Stimulated activated CD8-positive, alpha-beta memory T cell treated with anti-CD3 and anti-CD28 coated beads, Interleukin-12 subunit alpha, Interleukin-12 subunit beta, amount 100 ng/mL, for 24 hours (primary cell): ENCODE results near the gene TMEM40.
"Not testable (repeated sequence)": the region's sequence is repeated elsewhere in the genome, so short reads cannot be mapped to it uniquely, and the experiment has no call there.

Experiments
- DNase-seq: peaks from one replicate; pipeline ENCODE4 v3.0.0-alpha.2; 2020; ENCODE audit errors: extremely low read depth

Gene TMEM40

DNA sequence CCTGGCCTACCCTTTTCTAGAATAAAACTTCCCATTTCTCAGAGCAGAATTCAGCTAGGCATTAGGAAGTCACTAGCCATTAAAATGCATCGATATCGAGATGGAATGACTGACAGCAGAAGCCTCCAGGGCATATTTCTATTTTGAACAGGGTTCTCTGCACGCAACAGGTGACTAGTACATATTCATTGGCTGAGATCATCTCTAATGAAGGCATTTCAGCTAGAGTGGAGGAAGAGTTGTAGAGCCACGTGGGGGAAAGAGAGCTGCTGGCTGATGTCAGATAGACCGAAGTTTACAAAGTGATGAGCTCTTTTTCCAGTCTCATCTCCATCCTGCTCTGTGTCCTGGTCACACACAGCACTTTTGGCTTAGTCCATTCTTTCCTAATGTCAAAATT lies 7.5 kb downstream of the TMEM40 start:
- DNase-seq = no peak

DNA sequence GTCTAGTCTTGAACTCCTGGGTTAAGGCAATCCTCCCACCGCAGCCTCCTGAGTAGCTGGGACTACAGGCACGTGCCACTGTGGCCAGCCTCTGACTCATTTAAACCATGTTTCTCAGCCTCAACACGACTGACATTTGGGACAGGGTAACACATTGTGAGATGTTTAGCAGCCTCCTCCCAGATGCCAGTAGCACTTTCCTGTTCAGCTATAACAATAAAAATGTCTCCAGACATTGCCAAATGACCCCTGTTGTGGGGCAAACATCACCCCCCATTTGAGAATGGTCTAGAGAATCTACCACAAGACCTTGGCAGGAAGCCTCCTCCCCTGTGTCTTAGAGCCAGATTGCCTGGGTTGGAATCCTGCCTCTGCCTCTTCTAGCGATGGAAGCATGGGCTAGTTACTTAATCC lies 8.4 kb downstream of the TMEM40 start:
- DNase-seq = no peak

DNA sequence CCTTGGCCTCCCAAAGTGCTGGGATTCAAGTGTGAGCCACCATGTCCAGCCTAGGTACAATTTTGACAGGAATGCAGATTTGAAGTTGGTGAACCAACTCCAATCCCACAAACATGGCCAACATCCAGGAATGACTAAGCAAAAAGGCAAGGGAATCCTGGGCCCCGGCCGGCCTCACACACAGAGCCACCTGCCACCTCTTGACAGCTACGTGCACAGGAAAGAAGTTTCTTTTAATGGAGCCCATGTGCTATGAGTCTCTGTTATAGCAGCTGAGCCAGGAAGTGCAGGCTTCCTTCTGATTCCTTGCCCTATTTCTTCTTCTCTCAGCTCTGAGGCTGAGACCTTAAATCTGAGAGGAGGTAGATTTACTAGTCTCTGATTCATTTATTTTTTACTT lies 8.8 kb downstream of the TMEM40 start:
- DNase-seq = no peak

DNA sequence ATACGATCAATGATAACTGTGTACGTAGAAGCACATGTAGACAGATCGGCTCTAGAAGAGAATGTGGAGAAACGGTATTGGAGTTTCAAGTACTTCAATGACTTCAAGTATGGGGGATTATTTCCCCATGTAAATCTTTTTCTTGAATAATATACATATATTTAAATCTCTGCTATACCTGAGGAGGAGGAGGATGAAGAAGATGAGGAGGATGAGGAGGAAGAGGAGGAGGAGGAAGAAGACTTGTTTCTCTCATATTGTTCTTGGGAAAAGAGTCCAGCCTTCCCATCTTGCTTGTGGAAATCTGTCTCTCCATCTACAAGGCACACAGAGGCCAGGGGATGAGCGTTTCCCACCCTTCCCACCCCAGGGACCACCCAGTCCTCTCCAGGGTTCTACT lies 10.6 kb downstream of the TMEM40 start:
- DNase-seq = no peak

DNA sequence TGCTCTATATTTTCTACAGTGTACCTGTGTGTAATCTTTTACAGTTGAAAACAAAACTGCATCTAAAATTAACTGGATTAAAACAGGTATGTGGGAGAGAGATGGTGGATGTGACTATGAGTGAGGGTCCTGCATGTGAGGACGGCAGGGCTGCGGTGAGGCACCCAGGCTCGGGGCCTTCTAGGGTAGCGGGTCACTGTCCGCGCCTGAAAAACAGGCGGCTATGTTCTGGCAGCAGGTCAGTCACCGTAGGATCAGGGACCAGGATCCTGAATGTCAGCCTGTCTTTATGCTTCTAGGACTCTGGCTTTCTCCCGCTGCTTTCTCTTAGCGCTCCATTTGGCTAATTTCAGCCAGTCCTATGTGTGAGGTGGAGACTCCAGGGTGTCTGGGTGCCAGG lies 12.6 kb downstream of the TMEM40 start:
- no peak for DNase-seq

DNA sequence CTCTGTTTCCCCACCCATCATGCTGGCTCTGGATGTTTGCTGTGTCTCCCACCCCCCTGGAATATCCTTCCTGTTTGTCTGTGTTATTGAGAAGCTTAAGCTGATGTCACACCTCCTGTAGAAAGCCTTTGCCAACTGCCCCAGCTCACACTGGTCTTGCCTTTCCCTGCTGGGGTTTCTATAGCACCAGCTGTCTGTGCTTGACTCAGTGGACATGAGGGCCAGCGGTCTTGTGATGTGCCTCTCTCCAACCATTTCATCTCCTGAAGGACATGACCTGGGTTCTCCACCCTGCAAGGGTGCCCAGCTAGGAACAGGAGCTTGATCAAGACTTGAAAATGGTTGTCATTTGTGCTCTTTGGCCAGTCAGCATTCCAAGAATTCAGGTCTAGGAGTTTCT lies 14.7 kb downstream of the TMEM40 start:
- no peak for DNase-seq

DNA sequence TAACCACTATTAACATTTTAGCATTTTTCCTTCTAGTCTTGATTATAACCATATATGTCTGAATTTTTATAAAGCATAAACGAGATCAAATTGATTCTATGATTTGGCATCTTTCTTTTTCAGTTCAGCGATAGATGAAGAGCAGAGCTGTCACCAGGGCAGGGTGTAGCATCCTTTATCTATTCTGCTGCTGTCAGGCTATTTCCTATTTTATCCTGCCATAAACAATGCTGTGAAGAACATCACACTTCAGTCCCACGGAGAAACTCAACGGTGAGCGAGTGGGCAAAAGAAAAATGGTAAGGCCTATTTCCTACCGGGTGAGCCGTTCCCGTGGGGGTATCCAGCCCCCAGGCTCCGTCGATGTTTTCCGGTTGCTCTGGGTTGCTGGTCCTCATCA lies 15.5 kb downstream of the TMEM40 start:
- DNase-seq = no peak

DNA sequence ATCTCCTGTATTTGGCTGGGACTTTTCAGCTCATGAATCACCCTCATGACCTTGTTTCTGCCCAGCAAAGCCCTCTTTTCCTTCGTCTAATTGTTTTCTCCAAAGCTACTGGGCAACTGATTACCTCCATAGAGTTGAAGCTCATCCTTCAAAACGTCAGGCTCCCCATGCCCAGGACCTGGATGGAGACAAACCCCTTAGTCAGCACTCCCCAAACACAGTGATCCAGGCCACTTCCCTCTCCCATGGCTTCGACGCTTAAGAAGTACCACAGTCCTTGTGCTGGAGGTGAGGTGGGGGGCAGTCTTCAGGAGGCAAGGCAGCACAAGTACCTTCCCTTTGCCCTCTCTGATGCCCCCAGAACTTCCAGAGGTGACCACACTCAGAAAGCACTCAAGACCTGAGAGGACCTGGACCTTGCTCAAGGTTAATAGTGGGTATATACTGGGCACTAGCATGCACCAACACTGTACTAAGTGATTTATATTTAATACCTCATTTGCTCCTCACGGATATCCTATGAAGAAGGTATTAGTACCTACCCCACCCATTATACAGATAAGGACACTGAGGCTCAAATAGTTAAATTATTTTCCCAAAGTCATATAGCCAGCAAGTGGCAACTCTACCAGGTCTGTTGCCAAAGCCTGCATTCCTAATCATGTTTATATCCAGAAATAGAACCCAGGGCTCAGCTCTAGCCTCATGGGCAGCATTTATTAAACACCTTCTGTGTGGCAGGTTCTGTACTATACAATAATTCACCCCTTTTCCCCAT lies 16.5 kb downstream of the TMEM40 start:
- no peak for DNase-seq

DNA sequence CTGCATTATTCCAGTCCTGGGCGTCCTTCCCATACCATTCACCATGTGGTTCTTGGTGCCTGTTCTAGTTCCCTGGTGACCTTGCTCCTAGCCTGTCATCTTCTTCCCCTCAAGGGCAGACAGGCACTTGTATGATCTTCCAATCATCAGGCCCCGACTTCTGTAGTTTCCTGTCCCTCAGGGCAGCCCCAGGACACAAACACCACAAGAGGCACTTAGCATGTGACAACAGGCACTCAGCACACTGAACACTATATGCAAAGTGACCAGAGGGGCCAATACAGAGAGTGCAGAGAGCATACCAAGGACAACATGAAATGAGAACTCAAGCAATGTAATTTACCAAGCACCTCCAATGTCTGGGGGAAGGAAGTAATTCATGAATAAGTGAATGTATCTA lies 17.9 kb downstream of the TMEM40 start:
- no peak for DNase-seq

DNA sequence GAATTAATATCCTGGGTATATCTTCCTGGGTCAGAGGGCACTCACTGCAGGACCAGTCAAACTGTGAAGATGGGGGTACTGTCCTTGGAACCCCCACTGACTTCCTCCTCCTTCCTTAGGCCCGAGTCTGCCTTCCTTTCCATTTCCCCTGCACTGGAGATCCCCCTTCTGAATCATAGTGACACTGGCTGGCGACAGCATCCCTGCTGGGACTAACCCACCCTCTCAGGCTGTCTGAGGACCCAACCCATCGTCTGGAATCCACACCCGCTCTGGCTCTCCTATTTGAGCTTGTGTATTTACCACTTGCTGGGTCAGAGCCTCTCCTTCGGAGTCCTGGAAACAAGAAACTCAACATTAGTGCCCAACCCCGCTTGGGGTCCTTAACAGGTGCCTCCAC lies 21.2 kb downstream of the TMEM40 start:
- DNase-seq = no peak

DNA sequence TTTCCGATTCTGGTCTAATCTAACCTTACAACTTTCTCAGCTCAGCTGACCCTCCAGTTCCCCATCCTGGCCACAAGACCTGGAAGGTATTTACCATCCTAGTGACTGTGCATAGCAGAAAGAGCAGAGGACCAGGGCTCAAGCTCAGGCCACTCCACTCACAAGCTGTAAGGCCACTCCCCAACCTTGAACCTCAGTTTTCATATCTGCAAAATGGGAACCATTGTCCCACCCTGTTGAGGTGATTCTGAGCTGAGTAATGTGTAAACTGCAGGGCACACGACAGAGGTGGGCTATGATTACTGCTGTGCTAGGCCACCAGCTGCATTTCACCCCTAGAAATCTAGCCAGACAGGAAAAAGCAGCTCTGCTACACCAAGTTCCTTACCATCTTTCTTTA lies 21.7 kb downstream of the TMEM40 start:
- no peak for DNase-seq

DNA sequence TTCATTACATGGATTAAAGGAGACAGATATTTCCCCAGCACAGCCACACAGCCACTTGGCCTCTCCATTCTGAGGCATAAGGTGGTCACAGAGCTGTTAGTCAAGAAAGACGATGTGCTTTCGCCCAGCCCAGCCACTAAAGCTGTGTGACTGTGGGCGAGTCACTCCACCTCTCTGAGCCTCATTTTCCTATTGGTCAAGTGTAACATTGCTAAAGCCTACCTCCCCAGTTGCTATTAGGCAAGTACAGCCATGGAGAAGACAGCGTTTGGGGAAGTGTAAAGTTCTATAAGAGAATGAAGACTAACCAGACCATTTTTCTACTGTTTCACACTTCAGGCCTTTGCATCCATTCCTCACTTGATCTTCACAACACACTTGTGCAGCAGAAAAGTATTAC lies 24.1 kb downstream of the TMEM40 start:
- no peak for DNase-seq

DNA sequence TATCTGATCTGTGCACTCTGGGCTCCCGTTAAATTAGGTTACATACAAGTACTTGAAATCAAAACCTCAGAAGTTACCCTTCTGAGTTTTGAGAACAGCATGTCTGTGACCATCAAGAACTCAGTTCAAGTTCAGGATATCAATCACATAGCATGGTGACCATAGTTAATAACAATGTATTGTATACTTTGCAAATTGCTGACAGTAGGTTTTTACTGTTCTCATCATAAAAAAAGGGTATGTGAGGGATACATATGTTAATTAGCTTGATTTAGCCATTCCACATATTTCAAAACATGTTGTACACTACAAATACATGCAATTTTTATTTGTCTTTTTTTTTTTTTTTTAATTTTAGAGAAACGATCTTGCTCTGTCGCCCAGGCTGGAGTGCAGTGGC lies 25.5 kb downstream of the TMEM40 start:
- DNase-seq = no peak

DNA sequence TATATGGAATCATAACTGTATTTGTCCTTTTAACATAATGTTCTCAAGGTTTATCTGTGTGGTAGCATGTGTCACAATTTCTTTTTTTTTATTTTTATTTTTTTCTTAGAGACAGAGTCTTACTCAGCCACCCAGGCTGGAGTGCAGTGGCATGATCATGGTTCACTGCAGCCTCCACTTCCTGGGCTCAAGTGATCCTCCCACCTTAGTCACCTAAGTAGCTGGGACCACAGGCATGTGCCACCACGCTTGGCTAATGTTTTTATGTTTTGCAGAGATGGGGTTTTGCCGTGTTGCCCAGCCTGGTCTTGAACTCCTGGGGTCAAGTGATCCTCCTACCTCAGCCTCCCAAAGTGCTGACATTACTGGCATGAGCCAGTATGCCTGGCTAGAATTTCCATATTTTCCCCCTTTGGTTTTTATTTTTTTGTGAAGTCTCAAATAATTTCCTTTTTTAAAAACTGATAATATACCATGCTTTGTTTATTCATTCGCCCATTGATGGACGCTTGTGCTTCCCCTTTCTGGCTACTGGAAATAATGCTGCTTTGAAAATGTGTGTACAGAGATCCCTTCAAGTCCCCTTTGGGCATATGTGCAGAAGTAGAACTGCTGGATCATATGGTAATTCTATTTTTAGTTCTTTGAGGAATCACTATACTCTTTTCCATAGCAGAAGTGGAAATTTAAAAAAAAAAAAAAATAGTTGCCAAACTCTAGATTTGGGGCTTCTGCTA lies 28.4 kb downstream of the TMEM40 start:
- no peak for DNase-seq

DNA sequence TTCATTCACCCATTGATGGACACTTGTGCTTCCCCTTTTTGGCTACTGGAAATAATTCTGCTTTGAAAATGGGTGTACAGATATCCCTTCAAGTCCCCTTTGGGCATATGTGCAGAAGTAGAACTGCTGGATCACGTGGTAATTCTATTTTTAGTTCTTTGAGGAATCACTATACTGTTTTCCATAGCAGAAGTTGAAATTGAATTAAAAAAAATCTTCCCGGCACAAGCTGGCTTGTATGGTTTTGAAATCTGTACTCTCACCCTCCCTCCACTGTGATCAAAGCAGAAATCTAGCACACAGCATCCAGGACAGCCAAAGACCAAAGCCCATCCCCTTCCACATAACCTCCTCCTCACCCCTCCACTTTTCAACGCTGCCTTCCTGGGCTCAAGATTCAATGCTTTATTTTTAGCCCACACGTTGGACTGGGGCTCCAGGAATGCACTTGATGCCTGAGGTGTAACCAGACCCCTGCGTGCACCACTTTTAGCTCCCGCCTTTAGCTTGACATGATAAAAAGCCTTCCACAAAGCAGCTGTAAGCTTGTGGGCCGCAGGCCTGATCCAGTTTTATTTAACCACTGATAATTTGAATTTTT lies 29.9 kb downstream of the TMEM40 start:
- DNase-seq = no peak

DNA sequence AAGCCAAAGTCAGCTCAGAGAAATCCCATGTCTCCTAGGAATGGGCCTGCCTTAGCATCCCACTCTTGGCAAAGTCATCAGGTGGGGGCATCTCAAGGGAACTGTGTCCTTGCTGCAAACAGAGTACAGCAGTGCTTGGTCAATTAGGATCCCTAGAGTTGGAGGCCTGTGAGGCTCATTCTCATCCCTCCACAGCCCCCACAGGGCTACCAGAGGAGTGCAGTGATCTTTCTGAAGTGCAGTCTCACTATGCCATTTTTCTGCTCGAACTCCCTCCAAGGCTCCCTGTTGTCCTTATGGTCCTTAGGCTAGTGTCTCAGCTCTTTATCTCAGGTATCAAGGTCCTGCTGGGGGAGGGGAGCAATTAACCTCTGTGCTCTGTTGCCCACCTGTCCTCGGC lies 31.1 kb downstream of the TMEM40 start:
- no peak for DNase-seq

DNA sequence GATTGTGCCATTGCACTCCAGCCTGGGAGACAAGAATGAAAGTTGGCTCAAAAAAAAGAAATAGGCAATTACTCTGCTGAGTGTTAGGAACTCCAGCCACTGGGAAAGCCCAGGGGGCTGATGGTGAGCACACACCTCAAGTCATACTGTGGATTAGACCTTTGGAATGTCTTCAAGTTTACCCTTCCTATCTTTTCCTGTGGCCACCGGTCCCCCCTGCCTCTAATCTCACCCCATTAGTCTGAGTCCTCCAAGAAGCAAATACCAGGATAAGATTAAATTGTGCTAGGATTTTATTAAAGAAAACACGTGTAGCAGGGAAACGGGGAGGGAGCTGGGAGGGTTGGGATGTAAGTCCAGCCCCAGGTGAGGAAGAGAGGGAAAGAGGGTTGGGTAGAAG lies 31.6 kb downstream of the TMEM40 start:
- DNase-seq = no peak

DNA sequence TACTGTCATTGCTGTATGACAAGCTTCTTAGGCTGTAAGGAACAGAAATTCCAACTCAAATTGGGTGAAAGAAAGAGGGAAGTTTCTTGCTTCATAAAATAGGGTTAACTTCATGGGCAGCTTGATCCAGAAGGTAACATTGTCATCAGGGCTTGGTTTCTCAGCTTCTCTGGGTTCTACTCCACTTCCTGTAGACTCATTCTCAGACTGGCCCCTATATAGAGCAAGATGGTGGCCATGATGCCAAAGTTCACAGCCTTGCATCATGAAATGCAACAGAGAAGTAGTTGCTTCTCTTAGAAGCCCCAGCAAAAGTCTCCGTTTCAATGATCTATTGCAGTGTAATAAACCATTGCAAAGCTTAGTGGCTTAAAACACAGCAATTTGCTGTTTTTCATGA lies 33.6 kb downstream of the TMEM40 start:
- no peak for DNase-seq

DNA sequence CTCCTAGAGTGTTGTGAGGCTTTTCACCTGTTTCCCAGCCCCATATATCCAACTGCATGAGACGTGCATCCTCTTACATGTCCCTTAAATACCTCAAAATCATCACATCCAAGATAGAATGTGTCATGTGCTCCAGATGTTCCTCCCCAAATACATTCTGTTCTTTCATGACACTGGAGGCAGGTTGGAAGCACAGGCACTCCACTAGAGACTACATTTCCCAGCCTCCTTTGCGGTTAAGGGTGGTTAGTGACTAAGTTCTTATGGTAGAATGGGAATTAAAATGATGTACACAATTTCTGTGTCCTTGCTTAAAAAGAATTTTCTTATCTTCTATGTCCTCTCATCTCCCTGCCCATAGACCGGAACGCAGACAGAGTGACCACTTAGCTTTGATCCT lies 34.3 kb downstream of the TMEM40 start:
- no peak for DNase-seq

DNA sequence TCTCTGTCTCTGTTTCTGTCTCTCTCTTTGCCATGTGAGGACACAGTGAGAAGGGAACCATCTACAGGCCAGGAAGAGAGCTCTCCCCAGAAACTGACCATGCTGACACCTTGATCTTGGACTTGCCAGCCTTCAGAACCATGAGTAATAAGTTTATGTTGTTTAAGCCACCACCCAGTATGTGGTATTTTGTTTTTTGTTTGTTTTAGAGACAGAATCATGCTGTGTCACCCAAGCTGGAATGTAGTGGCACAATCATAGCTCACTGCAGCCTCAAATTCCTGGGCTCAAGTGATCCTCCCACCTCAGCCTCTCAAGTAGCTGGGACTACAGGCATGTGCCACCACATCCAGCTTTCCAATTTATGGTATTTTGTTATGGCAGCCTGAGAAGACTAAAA lies 35.7 kb downstream of the TMEM40 start:
- not testable (repeated sequence) for DNase-seq

DNA sequence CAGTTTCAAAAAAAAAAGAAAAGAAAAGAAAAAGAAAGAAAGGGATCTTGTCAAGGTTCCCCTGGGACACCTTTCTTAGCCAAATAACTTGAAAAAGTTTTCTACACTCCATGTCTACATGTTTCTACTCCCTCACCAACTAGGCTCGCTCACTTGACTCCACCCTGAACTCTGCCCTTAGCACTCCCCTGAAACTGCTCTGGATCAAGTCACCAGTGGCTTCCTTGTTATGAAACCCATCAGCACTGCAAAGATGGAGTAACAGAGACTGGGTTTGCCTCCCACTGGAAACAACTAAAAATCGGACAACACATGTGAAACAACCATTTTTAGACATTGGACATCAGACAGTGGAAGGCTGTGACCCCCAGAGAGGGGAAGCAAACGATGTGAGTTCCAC lies 36.8 kb downstream of the TMEM40 start:
- no peak for DNase-seq

DNA sequence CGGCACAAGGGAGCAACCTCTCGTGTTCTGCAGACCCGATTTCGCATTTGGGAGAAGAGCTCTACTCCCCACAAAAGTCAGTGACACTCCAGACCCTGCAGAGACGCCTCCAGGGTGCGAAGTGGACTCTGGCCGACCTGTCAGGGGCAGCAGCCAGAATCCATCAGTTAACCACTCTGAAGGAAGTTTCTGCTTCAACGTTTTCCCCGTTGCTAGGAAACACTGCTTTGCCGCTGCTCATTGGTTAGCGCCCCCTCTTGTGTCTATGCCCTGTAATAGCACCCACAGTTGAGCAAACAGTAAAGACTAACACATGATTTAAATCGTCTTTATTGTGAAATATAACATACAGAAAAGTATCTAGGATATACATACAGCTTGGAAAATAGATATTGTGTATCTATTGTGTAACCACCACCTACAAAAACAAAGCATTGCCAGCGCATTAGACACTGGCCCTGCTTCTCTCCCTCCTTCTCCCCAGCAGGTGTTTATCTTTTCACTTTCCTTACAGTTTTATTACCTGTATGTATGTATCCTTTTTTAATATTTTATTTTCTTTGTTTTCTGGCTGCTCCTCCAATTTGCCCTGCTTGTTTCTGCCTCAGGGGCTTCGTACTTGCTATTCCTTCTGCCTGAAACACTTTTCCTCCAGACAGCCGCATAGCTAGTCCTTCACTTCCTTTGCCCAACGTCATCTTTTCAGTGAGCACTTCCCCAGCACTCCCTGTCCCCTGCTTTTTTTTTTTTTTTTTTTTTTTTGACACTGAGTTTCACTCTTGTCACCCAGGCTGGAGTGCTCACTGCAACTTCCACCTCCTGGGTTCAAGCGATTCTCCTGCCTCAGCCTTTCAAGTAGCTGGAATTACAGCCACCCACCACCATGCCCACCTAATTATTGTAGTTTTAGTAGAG lies 38.8 kb downstream of the TMEM40 start:
- peak; percentile 22 for DNase-seq
